ENCODE measurements around the gene POLR1A.

Gene POLR1A

GRCh38 chr2:86036669-86037138 lies 69.0 kb downstream of the POLR1A start:
- Histone ChIP-seq H3K36me3 (no peaks in the 10 kb centered on the region), H3K4me3 (ENCODE audit: low read depth in 1 of 2, low read length in 1 of 2) (peak overlapping the region; percentile 50 to 51), H3K27me3 (no peaks in the 10 kb centered on the region), H3K4me1 (ENCODE audit: control insufficient read depth in 1 of 2, insufficient read depth in 1 of 2, low read depth in 1 of 2, low read length in 1 of 2) (peaks cover 43 to 47% of the 10 kb centered on the region in 2 experiments), H3K27ac (peak overlapping the region; percentile 96), H3K9me3 (no peaks in the 10 kb centered on the region)
- no peak for TF ChIP-seq CTCF (IDR thresholded peaks at IDR 0.05)

- peak overlapping the region; percentile 96 for H3K27ac ChIP-seq
- peak overlapping the region; percentile 50 to 51 for H3K4me3 ChIP-seq (ENCODE audit: low read depth in 1 of 2, low read length in 1 of 2)
- H3K36me3 ChIP-seq = no peaks in the 10 kb centered on the region
- H3K27me3 ChIP-seq = no peaks in the 10 kb centered on the region
- no peaks in the 10 kb centered on the region for H3K9me3 ChIP-seq
- peaks cover 43 to 47% of the 10 kb centered on the region in 2 experiments for H3K4me1 ChIP-seq (ENCODE audit: control insufficient read depth in 1 of 2, insufficient read depth in 1 of 2, low read depth in 1 of 2, low read length in 1 of 2)
- TF ChIP-seq CTCF (IDR thresholded peaks at IDR 0.05) = peak; percentile 39
Measured at GRCh38 chr2:86035883-86036668, 69.6 kb downstream of the POLR1A start.

- Histone ChIP-seq H3K4me1 (ENCODE audit: control insufficient read depth in 1 of 2, insufficient read depth in 1 of 2, low read depth in 1 of 2, low read length in 1 of 2) (peaks cover 43 to 47% of the 10 kb centered on the region in 2 experiments), H3K27ac (peak overlapping the region; percentile 96), H3K9me3 (no peaks in the 10 kb centered on the region), H3K4me3 (ENCODE audit: low read depth in 1 of 2, low read length in 1 of 2) (peak overlapping the region in 1 of 2 experiments; percentile 51), H3K36me3 (no peaks in the 10 kb centered on the region), H3K27me3 (no peaks in the 10 kb centered on the region)
- TF ChIP-seq CTCF (IDR thresholded peaks at IDR 0.05) = no peak
Measured at GRCh38 chr2:86035376-86035882, 70.3 kb downstream of the POLR1A start.

GRCh38 chr2:86033751-86034692 lies 71.7 kb downstream of the POLR1A start:
- Histone ChIP-seq H3K9me3 (no peaks in the 10 kb centered on the region), H3K36me3 (no peaks in the 10 kb centered on the region), H3K27me3 (no peaks in the 10 kb centered on the region), H3K27ac (peak overlapping the region; percentile 96), H3K4me3 (ENCODE audit: low read depth in 1 of 2, low read length in 1 of 2) (no peak overlapping the region), H3K4me1 (ENCODE audit: control insufficient read depth in 1 of 2, insufficient read depth in 1 of 2, low read depth in 1 of 2, low read length in 1 of 2) (peaks cover 42 to 44% of the 10 kb centered on the region in 2 experiments)
- no peak for TF ChIP-seq CTCF (IDR thresholded peaks at IDR 0.05)

GRCh38 chr2:86032861-86033595 lies 72.7 kb downstream of the POLR1A start:
- TF ChIP-seq CTCF (IDR thresholded peaks at IDR 0.05) = no peak
- peaks cover 32 to 35% of the 10 kb centered on the region in 2 experiments for H3K4me1 ChIP-seq (ENCODE audit: control insufficient read depth in 1 of 2, insufficient read depth in 1 of 2, low read depth in 1 of 2, low read length in 1 of 2)
- H3K4me3 ChIP-seq (ENCODE audit: low read depth in 1 of 2, low read length in 1 of 2) = no peak overlapping the region
- no peaks in the 10 kb centered on the region for H3K27me3 ChIP-seq
- H3K27ac ChIP-seq = no peak overlapping the region
- peaks cover 4% of the 10 kb centered on the region for H3K36me3 ChIP-seq
- H3K9me3 ChIP-seq = no peaks in the 10 kb centered on the region
